Measurements from ENCODE around the gene WDR27.
"Not testable (repeated sequence)": the region's sequence is repeated elsewhere in the genome, so short reads cannot be mapped to it uniquely, and the experiment has no call there.

WDR27 gene

GRCh38 chr6:169638915-169639314 is 62.9 kb downstream of the WDR27 start:
- no peak for DNase-seq

- no peak for DNase-seq
These were observed 63.4 kb downstream of the WDR27 start for GRCh38 chr6:169638388-169638787.

- no peak for DNase-seq
These were observed 66.5 kb downstream of the WDR27 start for GRCh38 chr6:169635345-169635744.

- no peak for DNase-seq
These were observed 69.0 kb downstream of the WDR27 start for GRCh38 chr6:169632841-169633240.

- no peak for DNase-seq
These were observed 72.6 kb downstream of the WDR27 start for GRCh38 chr6:169629256-169629655.

GRCh38 chr6:169627736-169628607 is 73.9 kb downstream of the WDR27 start:
- no peak for DNase-seq

GRCh38 chr6:169626649-169627048 is 75.2 kb downstream of the WDR27 start:
- no peak for DNase-seq

- no peak for DNase-seq
These were observed 75.7 kb downstream of the WDR27 start for GRCh38 chr6:169626169-169626568.

- DNase-seq, result no peak
These were observed 76.5 kb downstream of the WDR27 start for GRCh38 chr6:169625376-169625775.

- DNase-seq, result no peak
These were observed 77.0 kb downstream of the WDR27 start for GRCh38 chr6:169624785-169625184.

GRCh38 chr6:169623975-169624374 is 77.9 kb downstream of the WDR27 start:
- DNase-seq, result no peak

GRCh38 chr6:169623343-169623742 is 78.5 kb downstream of the WDR27 start:
- no peak for DNase-seq

GRCh38 chr6:169622618-169623017 is 79.2 kb downstream of the WDR27 start:
- DNase-seq, result no peak

- no peak for DNase-seq
These were observed 80.5 kb downstream of the WDR27 start for GRCh38 chr6:169621311-169621710.

- DNase-seq, result no peak
These were observed 81.4 kb downstream of the WDR27 start for GRCh38 chr6:169620171-169621130.

GRCh38 chr6:169619650-169620049 is 82.2 kb downstream of the WDR27 start:
- no peak for DNase-seq

- DNase-seq, result no peak
These were observed 83.0 kb downstream of the WDR27 start for GRCh38 chr6:169618526-169619490.

- DNase-seq, result no peak
These were observed 84.3 kb downstream of the WDR27 start for GRCh38 chr6:169617562-169617961.

- DNase-seq, result not testable (repeated sequence)
These were observed 93.2 kb downstream of the WDR27 start for GRCh38 chr6:169608609-169609008.

GRCh38 chr6:169604076-169604475 is 97.8 kb downstream of the WDR27 start:
- DNase-seq, result no peak

- DNase-seq, result not testable (repeated sequence)
These were observed 100.7 kb downstream of the WDR27 start for GRCh38 chr6:169601129-169601528.

GRCh38 chr6:169592558-169592957 is 109.3 kb downstream of the WDR27 start:
- no peak for DNase-seq

Data from RPMI8226 (cell line).